Activated CD4-positive, alpha-beta T cell treated with anti-CD3 and anti-CD28 coated beads, Interleukin-2, amount 10 ng/mL, durations not matched to agents 24 days and 14 days (primary cell): ENCODE measurements around the gene GUK1. TPM values are rescaled to one million over a fixed set of nuclear protein-coding genes. Genes with fewer than 3 reads are reported as not detected.
A peak's percentile ranks its signal among the peaks of the same experiment; 100 is the strongest.

Source experiments
- DNase-seq: peaks from one replicate; pipeline ENCODE4 v3.0.0; 2022
- H3K27ac Mint-ChIP-seq: one replicate; pipeline ENCODE4 v1.8.0; 2022; ENCODE audit warnings: mild to moderate bottlenecking, mixed read lengths
- H3K27me3 Mint-ChIP-seq: one replicate; pipeline ENCODE4 v1.8.0; 2022; ENCODE audit warnings: mixed read lengths
- H3K36me3 Mint-ChIP-seq: one replicate; pipeline ENCODE4 v1.8.0; 2022; ENCODE audit warnings: low read depth, mild to moderate bottlenecking, mixed read lengths
- H3K4me1 Mint-ChIP-seq: one replicate; pipeline ENCODE4 v1.8.0; 2021; ENCODE audit warnings: mixed read lengths
- H3K4me3 Mint-ChIP-seq: one replicate; pipeline ENCODE4 v1.8.0; 2022; ENCODE audit warnings: mild to moderate bottlenecking, moderate library complexity, mixed read lengths
- H3K9me3 Mint-ChIP-seq: one replicate; pipeline ENCODE4 v1.8.0; 2021; ENCODE audit warnings: mixed read lengths
- intact Hi-C: fragments of 100-400 bp; cut with micrococcal nuclease; formaldehyde crosslinking; loops from one replicate; pipeline ENCODE4 v1.15.1; 2023
- total RNA-seq: library from RNA; stranded (reverse); gene quantifications from 2 replicates; pipeline ENCODE4 v1.2.3, GENCODE V29; 2022

Gene GUK1
- total RNA-seq, 1 donor from 2014 or later: 222 TPM

GRCh38 chr1:228145463-228146416, 5.7 kb downstream of the GUK1 start:
- H3K36me3 Mint-ChIP-seq: peaks cover 20% of the 10 kb centered on the region
- intact Hi-C loops: no loop called here
- peaks cover 22% of the 10 kb centered on the region for H3K4me1 Mint-ChIP-seq
- H3K9me3 Mint-ChIP-seq: no peaks in the 10 kb centered on the region
- no peak for DNase-seq
- no peaks in the 10 kb centered on the region for H3K27me3 Mint-ChIP-seq
- no peak overlapping the region for H3K4me3 Mint-ChIP-seq
- no peak overlapping the region for H3K27ac Mint-ChIP-seq

- H3K27me3 Mint-ChIP-seq: no peaks in the 10 kb centered on the region
- no peaks in the 10 kb centered on the region for H3K9me3 Mint-ChIP-seq
- no peak for DNase-seq
- intact Hi-C loops: no loop called here
- H3K4me3 Mint-ChIP-seq: no peak overlapping the region
- no peak overlapping the region for H3K27ac Mint-ChIP-seq
- peaks cover 18% of the 10 kb centered on the region for H3K36me3 Mint-ChIP-seq
- H3K4me1 Mint-ChIP-seq: peaks cover 19% of the 10 kb centered on the region
These were observed 6.5 kb downstream of the GUK1 start for GRCh38 chr1:228146417-228147150.

GRCh38 chr1:228147151-228147693, 7.1 kb downstream of the GUK1 start:
- no peaks in the 10 kb centered on the region for H3K9me3 Mint-ChIP-seq
- no peaks in the 10 kb centered on the region for H3K27me3 Mint-ChIP-seq
- peaks cover 17% of the 10 kb centered on the region for H3K4me1 Mint-ChIP-seq
- no peak for DNase-seq
- no peak overlapping the region for H3K27ac Mint-ChIP-seq
- no peak overlapping the region for H3K4me3 Mint-ChIP-seq
- intact Hi-C loops: no loop called here
- peaks cover 12% of the 10 kb centered on the region for H3K36me3 Mint-ChIP-seq

- Mint-ChIP-seq H3K4me1 (peaks cover 13% of the 10 kb centered on the region), H3K36me3 (peaks cover 9% of the 10 kb centered on the region), H3K27me3 (no peaks in the 10 kb centered on the region), H3K4me3 (no peak overlapping the region), H3K27ac (no peak overlapping the region), H3K9me3 (no peaks in the 10 kb centered on the region)
- intact Hi-C loops: no loop called here
- DNase-seq: no peak
These were observed 7.7 kb downstream of the GUK1 start for GRCh38 chr1:228147768-228148167.

GRCh38 chr1:228148196-228148861, 8.2 kb downstream of the GUK1 start:
- Mint-ChIP-seq H3K27ac (no peak overlapping the region), H3K27me3 (no peaks in the 10 kb centered on the region), H3K4me3 (no peak overlapping the region), H3K4me1 (peaks cover 7% of the 10 kb centered on the region), H3K9me3 (no peaks in the 10 kb centered on the region), H3K36me3 (peaks cover 8% of the 10 kb centered on the region)
- no peak for DNase-seq
- intact Hi-C loops: no loop called here

- no peak for DNase-seq
- no peak overlapping the region for H3K4me3 Mint-ChIP-seq
- peaks cover 3% of the 10 kb centered on the region for H3K36me3 Mint-ChIP-seq
- H3K4me1 Mint-ChIP-seq: peaks cover under 1% of the 10 kb centered on the region
- H3K27me3 Mint-ChIP-seq: no peaks in the 10 kb centered on the region
- H3K27ac Mint-ChIP-seq: no peak overlapping the region
- intact Hi-C loops: no loop called here
- H3K9me3 Mint-ChIP-seq: no peaks in the 10 kb centered on the region
These were observed 8.9 kb downstream of the GUK1 start for GRCh38 chr1:228148935-228149405.

GRCh38 chr1:228149406-228150119, 9.5 kb downstream of the GUK1 start, which contains the start of gene GJC2:
TSS of gene GJC2 (plus strand) at chr1:228149930. CDS start at chr1:228157759, 7,829 bp downstream.
- Mint-ChIP-seq H3K4me3 (no peak within 1 kb of the TSS), H3K4me1 (peaks cover 2% of the 10 kb centered on the region), H3K9me3 (no peaks in the 10 kb centered on the region), H3K27me3 (no peaks in the 10 kb centered on the region), H3K36me3 (peaks cover 3% of the 10 kb centered on the region), H3K27ac (no peak within 1 kb of the TSS)
- intact Hi-C loops: no loop called here
- DNase-seq: no peak

- H3K27me3 Mint-ChIP-seq: no peaks in the 10 kb centered on the region
- intact Hi-C loops: no loop called here
- no peak overlapping the region for H3K4me3 Mint-ChIP-seq
- no peak overlapping the region for H3K27ac Mint-ChIP-seq
- H3K4me1 Mint-ChIP-seq: peaks cover 7% of the 10 kb centered on the region
- H3K36me3 Mint-ChIP-seq: peaks cover 3% of the 10 kb centered on the region
- DNase-seq: no peak
- no peaks in the 10 kb centered on the region for H3K9me3 Mint-ChIP-seq
These were observed 10.0 kb downstream of the GUK1 start for GRCh38 chr1:228150120-228150460.

GRCh38 chr1:228150461-228151179, 10.5 kb downstream of the GUK1 start:
- Mint-ChIP-seq H3K27me3 (no peaks in the 10 kb centered on the region), H3K27ac (no peak overlapping the region), H3K36me3 (peaks cover 3% of the 10 kb centered on the region), H3K4me1 (peaks cover 10% of the 10 kb centered on the region), H3K4me3 (no peak overlapping the region), H3K9me3 (no peaks in the 10 kb centered on the region)
- intact Hi-C loops: no loop called here
- DNase-seq: no peak

GRCh38 chr1:228151180-228151925, 11.3 kb downstream of the GUK1 start:
- no peak for DNase-seq
- peak overlapping the region; percentile 32 for H3K27ac Mint-ChIP-seq
- H3K36me3 Mint-ChIP-seq: peaks cover 3% of the 10 kb centered on the region
- H3K4me3 Mint-ChIP-seq: no peak overlapping the region
- no peaks in the 10 kb centered on the region for H3K9me3 Mint-ChIP-seq
- no peaks in the 10 kb centered on the region for H3K27me3 Mint-ChIP-seq
- peaks cover 10% of the 10 kb centered on the region for H3K4me1 Mint-ChIP-seq
- intact Hi-C loops: no loop called here

- no peak overlapping the region for H3K27ac Mint-ChIP-seq
- no peak overlapping the region for H3K4me3 Mint-ChIP-seq
- H3K4me1 Mint-ChIP-seq: peaks cover 10% of the 10 kb centered on the region
- intact Hi-C loops: no loop called here
- H3K9me3 Mint-ChIP-seq: no peaks in the 10 kb centered on the region
- H3K36me3 Mint-ChIP-seq: peaks cover 3% of the 10 kb centered on the region
- H3K27me3 Mint-ChIP-seq: no peaks in the 10 kb centered on the region
- no peak for DNase-seq
These were observed 12.2 kb downstream of the GUK1 start for GRCh38 chr1:228152097-228152917.

GRCh38 chr1:228152918-228153258, 12.8 kb downstream of the GUK1 start:
- peaks cover 3% of the 10 kb centered on the region for H3K36me3 Mint-ChIP-seq
- peaks cover 10% of the 10 kb centered on the region for H3K4me1 Mint-ChIP-seq
- no peaks in the 10 kb centered on the region for H3K9me3 Mint-ChIP-seq
- no peak for DNase-seq
- H3K27ac Mint-ChIP-seq: no peak overlapping the region
- no peak overlapping the region for H3K4me3 Mint-ChIP-seq
- intact Hi-C loops: no loop called here
- no peaks in the 10 kb centered on the region for H3K27me3 Mint-ChIP-seq
